ENCODE data around the gene SULT2B1.
"Not testable (repeated sequence)": the region's sequence is repeated elsewhere in the genome, so short reads cannot be mapped to it uniquely, and the experiment has no call there.

Gene SULT2B1

DNA sequence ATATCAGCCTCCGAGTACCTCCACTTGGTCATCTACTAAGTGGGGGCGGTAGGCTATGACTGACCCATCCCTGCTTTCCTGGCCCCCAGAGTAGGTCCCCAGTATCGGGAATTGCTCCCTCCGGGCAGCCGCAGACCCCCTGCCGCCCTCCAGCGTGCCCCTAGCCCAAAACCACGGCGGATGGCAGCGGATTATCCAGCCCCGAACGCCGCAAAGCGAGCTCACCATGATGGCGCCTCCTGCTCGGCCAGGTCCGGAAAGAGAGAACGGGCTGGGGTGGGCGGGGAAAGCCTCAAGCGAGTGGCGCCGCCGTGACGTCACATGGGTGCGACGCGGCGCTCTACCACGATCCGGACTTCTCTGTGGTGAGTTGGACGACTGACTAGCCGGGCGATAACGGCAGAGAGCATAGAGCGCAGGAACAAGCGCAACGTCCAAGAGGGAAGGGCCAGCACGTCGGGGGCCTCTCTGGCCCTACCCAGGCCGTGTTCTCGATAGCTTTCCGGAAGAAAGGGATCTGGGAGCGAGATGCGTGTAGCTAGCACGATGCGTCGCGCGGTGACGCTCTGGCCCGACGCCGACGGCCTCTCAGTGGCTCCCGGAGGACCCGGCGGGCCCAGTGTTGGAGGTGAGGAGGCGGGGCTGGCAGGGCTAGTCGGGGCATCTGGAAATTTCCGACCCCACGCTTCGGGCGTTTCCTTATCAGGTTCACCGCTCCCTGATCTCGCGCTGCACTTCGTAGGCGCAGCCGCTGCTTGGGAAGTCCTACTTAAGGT lies 67.1 kb downstream of the SULT2B1 start, which contains the start of the genes RPL18 and SPHK2:
TSS of gene RPL18 (minus strand) at position 263 of the 776 bp plus-strand sequence. CDS start at position 228, 35 bp downstream.
TSS of gene SPHK2 (plus strand) at position 591 of the 776 bp plus-strand sequence. CDS start 1,009 bp downstream, outside the sequence.
- DNase-seq (ENCODE audit: low read depth) = peak; percentile 100

GRCh38 chr19:48619692-48620585 lies 68.0 kb downstream of the SULT2B1 start:
- no peak for DNase-seq (ENCODE audit: low read depth)

- DNase-seq (ENCODE audit: low read depth) = no peak
Measured at GRCh38 chr19:48623556-48624066, 71.6 kb downstream of the SULT2B1 start.

- DNase-seq (ENCODE audit: low read depth) = peak; percentile 98
Measured at GRCh38 chr19:48624067-48624594, 72.2 kb downstream of the SULT2B1 start.

GRCh38 chr19:48624791-48625723 lies 73.1 kb downstream of the SULT2B1 start:
- no peak for DNase-seq (ENCODE audit: low read depth)

DNA sequence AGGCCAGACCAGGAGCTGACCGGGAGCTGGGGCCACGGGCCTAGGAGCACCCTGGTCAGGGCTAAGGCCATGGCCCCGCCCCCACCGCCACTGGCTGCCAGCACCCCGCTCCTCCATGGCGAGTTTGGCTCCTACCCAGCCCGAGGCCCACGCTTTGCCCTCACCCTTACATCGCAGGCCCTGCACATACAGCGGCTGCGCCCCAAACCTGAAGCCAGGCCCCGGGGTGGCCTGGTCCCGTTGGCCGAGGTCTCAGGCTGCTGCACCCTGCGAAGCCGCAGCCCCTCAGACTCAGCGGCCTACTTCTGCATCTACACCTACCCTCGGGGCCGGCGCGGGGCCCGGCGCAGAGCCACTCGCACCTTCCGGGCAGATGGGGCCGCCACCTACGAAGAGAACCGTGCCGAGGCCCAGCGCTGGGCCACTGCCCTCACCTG lies 73.9 kb downstream of the SULT2B1 start:
- no peak for DNase-seq (ENCODE audit: low read depth)

DNA sequence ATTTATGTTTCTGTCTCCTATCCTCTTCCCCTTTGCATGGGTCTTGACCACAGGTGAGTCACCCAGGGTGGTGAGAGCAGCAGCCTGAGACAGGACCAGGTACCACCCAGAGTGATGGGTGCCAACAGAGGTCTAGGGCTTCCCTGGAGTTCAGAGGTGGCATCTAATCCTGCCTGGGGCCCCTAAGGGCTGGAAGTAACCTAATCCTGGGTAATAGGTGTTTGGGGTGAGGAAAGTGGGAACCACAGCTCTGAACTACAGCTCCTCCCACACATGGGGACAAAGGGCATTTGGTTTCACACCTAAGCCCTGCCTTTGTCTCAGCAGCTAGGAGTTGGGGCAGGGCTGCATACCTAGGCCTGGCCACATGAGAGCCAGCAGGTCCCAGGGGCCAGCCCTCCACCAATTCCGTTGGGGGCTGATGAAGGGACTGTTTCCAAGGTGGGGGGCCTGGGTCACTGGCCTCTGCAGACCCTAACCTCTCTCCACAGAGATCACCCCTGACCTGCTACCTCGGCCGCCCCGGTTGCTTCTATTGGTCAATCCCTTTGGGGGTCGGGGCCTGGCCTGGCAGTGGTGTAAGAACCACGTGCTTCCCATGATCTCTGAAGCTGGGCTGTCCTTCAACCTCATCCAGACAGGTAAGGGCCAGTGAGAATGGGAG lies 75.4 kb downstream of the SULT2B1 start:
- DNase-seq (ENCODE audit: low read depth) = no peak

GRCh38 chr19:48627865-48628314 lies 75.9 kb downstream of the SULT2B1 start:
- DNase-seq (ENCODE audit: low read depth) = no peak

GRCh38 chr19:48628486-48629296 lies 76.7 kb downstream of the SULT2B1 start:
- DNase-seq (ENCODE audit: low read depth) = no peak

DNA sequence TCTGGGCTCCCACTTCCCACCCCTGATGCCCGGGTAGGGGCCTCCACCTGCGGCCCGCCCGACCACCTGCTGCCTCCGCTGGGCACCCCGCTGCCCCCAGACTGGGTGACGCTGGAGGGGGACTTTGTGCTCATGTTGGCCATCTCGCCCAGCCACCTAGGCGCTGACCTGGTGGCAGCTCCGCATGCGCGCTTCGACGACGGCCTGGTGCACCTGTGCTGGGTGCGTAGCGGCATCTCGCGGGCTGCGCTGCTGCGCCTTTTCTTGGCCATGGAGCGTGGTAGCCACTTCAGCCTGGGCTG lies 77.3 kb downstream of the SULT2B1 start:
- DNase-seq (ENCODE audit: low read depth) = no peak

DNA sequence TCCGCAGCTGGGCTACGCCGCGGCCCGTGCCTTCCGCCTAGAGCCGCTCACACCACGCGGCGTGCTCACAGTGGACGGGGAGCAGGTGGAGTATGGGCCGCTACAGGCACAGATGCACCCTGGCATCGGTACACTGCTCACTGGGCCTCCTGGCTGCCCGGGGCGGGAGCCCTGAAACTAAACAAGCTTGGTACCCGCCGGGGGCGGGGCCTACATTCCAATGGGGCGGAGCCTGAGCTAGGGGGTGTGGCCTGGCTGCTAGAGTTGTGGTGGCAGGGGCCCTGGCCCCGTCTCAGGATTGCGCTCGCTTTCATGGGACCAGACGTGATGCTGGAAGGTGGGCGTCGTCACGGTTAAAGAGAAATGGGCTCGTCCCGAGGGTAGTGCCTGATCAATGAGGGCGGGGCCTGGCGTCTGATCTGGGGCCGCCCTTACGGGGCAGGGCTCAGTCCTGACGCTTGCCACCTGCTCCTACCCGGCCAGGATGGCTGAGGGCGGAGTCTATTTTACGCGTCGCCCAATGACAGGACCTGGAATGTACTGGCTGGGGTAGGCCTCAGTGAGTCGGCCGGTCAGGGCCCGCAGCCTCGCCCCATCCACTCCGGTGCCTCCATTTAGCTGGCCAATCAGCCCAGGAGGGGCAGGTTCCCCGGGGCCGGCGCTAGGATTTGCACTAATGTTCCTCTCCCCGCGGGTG lies 77.8 kb downstream of the SULT2B1 start:
- peak; percentile 67 for DNase-seq (ENCODE audit: low read depth)

GRCh38 chr19:48630296-48631063 lies 78.5 kb downstream of the SULT2B1 start:
- peak; percentile 46 for DNase-seq (ENCODE audit: low read depth)

GRCh38 chr19:48631225-48631624 lies 79.3 kb downstream of the SULT2B1 start:
- DNase-seq (ENCODE audit: low read depth) = no peak

DNA sequence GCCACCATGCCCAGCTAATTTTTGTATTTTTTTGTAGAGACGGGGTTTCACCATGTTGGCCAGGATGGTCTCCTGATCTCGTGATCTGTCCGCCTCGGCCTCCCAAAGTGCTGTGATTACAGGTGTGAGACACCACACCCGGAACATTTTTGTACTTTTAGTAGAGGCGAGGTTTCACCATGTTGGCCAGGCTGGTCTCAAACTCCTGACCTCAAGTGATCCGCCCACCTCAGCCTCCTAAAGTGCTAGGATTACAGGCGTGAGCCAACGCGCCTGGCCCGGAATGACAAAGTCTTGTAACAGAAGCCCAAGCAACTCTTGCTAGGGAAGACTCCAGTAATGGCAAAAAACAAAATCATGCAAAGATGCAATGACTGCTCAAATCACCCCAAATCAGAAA lies 80.3 kb downstream of the SULT2B1 start:
- DNase-seq (ENCODE audit: low read depth) = not testable (repeated sequence)

DNA sequence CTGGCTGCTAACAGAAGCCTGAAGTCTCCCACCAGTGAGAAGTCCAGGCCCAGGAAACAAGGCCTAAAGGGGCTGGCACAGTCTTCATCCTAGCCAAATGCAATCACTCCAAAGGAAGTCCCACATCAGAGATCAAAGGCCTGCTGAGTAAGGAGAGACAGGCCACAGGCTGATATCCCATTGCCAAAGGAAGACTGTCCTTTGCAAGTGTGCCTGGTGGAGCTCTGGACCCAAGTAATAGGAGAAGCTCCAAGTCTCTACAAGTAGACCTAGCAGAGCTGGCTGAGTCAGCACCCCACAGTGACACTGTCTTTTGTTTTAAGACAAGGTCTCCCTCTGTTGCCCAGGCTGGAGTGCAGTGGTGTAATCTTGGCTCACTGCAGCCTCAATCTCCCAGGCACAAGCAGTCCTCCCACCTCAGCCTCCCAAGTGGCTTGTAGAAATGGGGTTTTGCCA lies 80.7 kb downstream of the SULT2B1 start:
- no peak for DNase-seq (ENCODE audit: low read depth)

GRCh38 chr19:48633148-48634035 lies 81.4 kb downstream of the SULT2B1 start:
- no peak for DNase-seq (ENCODE audit: low read depth)

DNA sequence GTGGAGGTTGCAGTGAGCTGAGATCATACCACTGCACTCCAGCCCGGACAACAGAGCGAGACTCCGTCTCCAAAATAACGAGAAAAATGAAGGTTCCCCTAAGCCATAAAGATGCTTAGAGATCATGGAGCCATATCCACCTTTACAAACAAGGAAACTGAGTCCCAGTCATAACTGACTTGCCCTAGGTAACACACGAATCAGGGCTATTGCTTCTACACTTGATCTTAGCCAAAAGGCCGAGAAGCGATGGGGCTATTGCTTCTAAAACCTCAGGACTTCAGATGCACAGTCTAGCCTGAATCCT lies 82.0 kb downstream of the SULT2B1 start:
- DNase-seq (ENCODE audit: low read depth) = no peak
